Measurements from ENCODE around the gene MDN1.

DNA sequence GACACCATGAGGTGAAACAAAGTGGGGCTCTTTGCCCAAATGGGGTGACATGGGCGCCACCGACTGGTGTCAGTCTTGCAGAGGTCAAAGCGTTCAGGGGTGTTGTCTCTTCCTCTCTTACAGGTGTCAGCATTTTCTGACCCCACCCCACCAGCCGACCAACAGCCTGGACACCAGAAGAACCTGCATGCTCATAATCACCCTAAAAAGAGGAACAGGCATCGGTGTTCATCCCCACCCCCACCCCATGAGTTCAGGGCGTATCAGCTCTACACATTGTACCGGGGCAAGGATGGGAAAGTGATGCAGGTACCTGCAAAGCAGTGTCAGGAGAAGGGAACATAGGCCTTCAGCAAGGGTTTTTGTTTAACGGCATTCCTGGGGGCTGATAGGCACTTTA, 195.8 kb downstream of the MDN1 start:
- TF ChIP-seq, protein P1, sequence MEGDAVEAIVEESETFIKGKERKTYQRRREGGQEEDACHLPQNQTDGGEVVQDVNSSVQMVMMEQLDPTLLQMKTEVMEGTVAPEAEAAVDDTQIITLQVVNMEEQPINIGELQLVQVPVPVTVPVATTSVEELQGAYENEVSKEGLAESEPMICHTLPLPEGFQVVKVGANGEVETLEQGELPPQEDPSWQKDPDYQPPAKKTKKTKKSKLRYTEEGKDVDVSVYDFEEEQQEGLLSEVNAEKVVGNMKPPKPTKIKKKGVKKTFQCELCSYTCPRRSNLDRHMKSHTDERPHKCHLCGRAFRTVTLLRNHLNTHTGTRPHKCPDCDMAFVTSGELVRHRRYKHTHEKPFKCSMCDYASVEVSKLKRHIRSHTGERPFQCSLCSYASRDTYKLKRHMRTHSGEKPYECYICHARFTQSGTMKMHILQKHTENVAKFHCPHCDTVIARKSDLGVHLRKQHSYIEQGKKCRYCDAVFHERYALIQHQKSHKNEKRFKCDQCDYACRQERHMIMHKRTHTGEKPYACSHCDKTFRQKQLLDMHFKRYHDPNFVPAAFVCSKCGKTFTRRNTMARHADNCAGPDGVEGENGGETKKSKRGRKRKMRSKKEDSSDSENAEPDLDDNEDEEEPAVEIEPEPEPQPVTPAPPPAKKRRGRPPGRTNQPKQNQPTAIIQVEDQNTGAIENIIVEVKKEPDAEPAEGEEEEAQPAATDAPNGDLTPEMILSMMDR (IDR thresholded peaks at IDR 0.05), result no peak
- no peak for TF ChIP-seq EZH2 (IDR thresholded peaks at IDR 0.05; ENCODE audit: borderline replicate concordance, insufficient read depth, low read depth, low read length, poor library complexity, severe bottlenecking)
